ENCODE results near the gene PNPLA5.

DNA sequence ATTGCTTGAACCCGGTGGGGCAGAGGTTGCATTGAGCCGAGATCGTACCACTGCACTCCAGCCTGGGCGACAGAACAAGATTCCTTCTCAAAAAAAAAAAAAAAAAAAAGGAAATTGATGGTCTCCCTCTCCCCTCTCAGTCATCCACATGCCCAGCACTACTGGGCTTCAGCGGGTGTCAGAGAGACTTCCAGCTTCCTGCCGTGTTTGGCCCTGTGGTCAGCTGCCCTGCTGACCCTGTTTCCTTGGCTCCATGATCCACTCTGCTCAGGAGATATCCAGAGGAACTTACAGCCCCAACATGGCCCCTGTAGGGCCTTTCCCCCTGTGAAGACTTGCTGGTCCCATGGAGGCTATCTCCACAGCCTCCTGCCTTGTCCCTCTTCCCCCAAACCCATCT is 25.7 kb upstream of the PNPLA5 start:
- TF ChIP-seq, protein P1, sequence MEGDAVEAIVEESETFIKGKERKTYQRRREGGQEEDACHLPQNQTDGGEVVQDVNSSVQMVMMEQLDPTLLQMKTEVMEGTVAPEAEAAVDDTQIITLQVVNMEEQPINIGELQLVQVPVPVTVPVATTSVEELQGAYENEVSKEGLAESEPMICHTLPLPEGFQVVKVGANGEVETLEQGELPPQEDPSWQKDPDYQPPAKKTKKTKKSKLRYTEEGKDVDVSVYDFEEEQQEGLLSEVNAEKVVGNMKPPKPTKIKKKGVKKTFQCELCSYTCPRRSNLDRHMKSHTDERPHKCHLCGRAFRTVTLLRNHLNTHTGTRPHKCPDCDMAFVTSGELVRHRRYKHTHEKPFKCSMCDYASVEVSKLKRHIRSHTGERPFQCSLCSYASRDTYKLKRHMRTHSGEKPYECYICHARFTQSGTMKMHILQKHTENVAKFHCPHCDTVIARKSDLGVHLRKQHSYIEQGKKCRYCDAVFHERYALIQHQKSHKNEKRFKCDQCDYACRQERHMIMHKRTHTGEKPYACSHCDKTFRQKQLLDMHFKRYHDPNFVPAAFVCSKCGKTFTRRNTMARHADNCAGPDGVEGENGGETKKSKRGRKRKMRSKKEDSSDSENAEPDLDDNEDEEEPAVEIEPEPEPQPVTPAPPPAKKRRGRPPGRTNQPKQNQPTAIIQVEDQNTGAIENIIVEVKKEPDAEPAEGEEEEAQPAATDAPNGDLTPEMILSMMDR (IDR thresholded peaks at IDR 0.05), result no peak
- no peak for TF ChIP-seq POLR2A (IDR thresholded peaks at IDR 0.05)
